Neutrophil (primary cell): ENCODE data around the gene UBE4B.

Source experiments
- H3K27ac ChIP-seq: fragments of 200-600 bp; sonication (generic); 2 replicates; pipeline ENCODE4 v1.5.1; 2016; ENCODE audit warnings: mild to moderate bottlenecking, moderate library complexity
- H3K27me3 ChIP-seq: fragments of 200-600 bp; sonication (generic); 2 replicates; pipeline ENCODE4 v1.6.0; 2016; ENCODE audit warnings: mild to moderate bottlenecking
- H3K36me3 ChIP-seq: fragments of 200-600 bp; sonication (generic); 2 replicates; pipeline ENCODE4 v1.5.1; 2017
- H3K4me1 ChIP-seq, 2 experiments: fragments of 200-600 bp in 1 of 2; sonication (generic) in 1 of 2; 1 replicate in 1 of 2; 2 replicates in 1 of 2; pipeline versions ENCODE4 v1.5.1 to v1.6.1; 2013 to 2016; ENCODE audit warnings: low read depth in 1 of 2, low read length in 1 of 2, mild to moderate bottlenecking in 1 of 2, moderate library complexity in 1 of 2; ENCODE audit not compliant: control insufficient read depth in 1 of 2, insufficient read depth in 1 of 2
- H3K4me3 ChIP-seq, 2 experiments: fragments of 200-600 bp in 1 of 2; sonication (generic) in 1 of 2; 1 replicate in 1 of 2; 2 replicates in 1 of 2; pipeline ENCODE4 v1.5.1; 2013 to 2016; ENCODE audit warnings: low read depth in 1 of 2, low read length in 1 of 2, mild to moderate bottlenecking in 1 of 2, moderate library complexity in 1 of 2
- H3K9me3 ChIP-seq: fragments of 200-600 bp; sonication (generic); 2 replicates; pipeline ENCODE4 v1.5.1; 2016
- CTCF ChIP-seq: fragments of 200-600 bp; sonication (generic); IDR thresholded peaks from 2 replicates; pipeline ENCODE4 v1.5.1; 2016; ENCODE audit warnings: antibody characterized with exemption

The UBE4B gene

GRCh38 chr1:10171995-10172669 is 139.4 kb downstream of the UBE4B start:
- Histone ChIP-seq H3K4me1 (peaks cover 0 to 7% of the 10 kb centered on the region in 2 experiments), H3K4me3 (no peak overlapping the region), H3K27me3 (no peaks in the 10 kb centered on the region), H3K27ac (no peak overlapping the region), H3K36me3 (peaks cover 85% of the 10 kb centered on the region), H3K9me3 (no peaks in the 10 kb centered on the region)
- no peak for TF ChIP-seq CTCF

- TF ChIP-seq CTCF = no peak
- Histone ChIP-seq H3K9me3 (no peaks in the 10 kb centered on the region), H3K27ac (no peak overlapping the region), H3K36me3 (peaks cover 84% of the 10 kb centered on the region), H3K4me1 (peaks cover 0 to 7% of the 10 kb centered on the region in 2 experiments), H3K27me3 (no peaks in the 10 kb centered on the region), H3K4me3 (no peak overlapping the region)
Observed at GRCh38 chr1:10173582-10173981, 140.8 kb downstream of the UBE4B start.

GRCh38 chr1:10177876-10178275 is 145.1 kb downstream of the UBE4B start:
- no peak overlapping the region for H3K27ac ChIP-seq
- no peaks in the 10 kb centered on the region for H3K4me1 ChIP-seq
- no peak overlapping the region for H3K4me3 ChIP-seq
- H3K36me3 ChIP-seq = peaks cover 75% of the 10 kb centered on the region
- TF ChIP-seq CTCF = no peak
- no peaks in the 10 kb centered on the region for H3K9me3 ChIP-seq
- H3K27me3 ChIP-seq = no peaks in the 10 kb centered on the region

GRCh38 chr1:10178597-10179405 is 146.0 kb downstream of the UBE4B start:
- no peaks in the 10 kb centered on the region for H3K9me3 ChIP-seq
- no peaks in the 10 kb centered on the region for H3K27me3 ChIP-seq
- no peak overlapping the region for H3K4me3 ChIP-seq
- no peaks in the 10 kb centered on the region for H3K4me1 ChIP-seq
- no peak overlapping the region for H3K27ac ChIP-seq
- H3K36me3 ChIP-seq = peaks cover 67% of the 10 kb centered on the region
- TF ChIP-seq CTCF = no peak

- Histone ChIP-seq H3K36me3 (peaks cover 61% of the 10 kb centered on the region), H3K4me3 (no peak overlapping the region), H3K9me3 (no peaks in the 10 kb centered on the region), H3K27me3 (no peaks in the 10 kb centered on the region), H3K27ac (no peak overlapping the region), H3K4me1 (no peaks in the 10 kb centered on the region)
- TF ChIP-seq CTCF = no peak
Observed at GRCh38 chr1:10179406-10180091, 146.8 kb downstream of the UBE4B start.
